Activated CD4-positive, alpha-beta T cell treated with anti-CD3 and anti-CD28 coated beads, Interleukin-2, amount 10 ng/mL, durations not matched to agents 24 days and 14 days (primary cell): Measurements from ENCODE around the gene RNF146. TPM values are rescaled to one million over a fixed set of nuclear protein-coding genes. Genes with fewer than 3 reads are reported as not detected.
"Not testable (repeated sequence)": the region's sequence is repeated elsewhere in the genome, so short reads cannot be mapped to it uniquely, and the experiment has no call there.

Source experiments
- DNase-seq: peaks from one replicate; pipeline ENCODE4 v3.0.0; 2022
- H3K27ac Mint-ChIP-seq: one replicate; pipeline ENCODE4 v1.8.0; 2022; ENCODE audit warnings: mild to moderate bottlenecking, mixed read lengths
- H3K27me3 Mint-ChIP-seq: one replicate; pipeline ENCODE4 v1.8.0; 2022; ENCODE audit warnings: mixed read lengths
- H3K36me3 Mint-ChIP-seq: one replicate; pipeline ENCODE4 v1.8.0; 2022; ENCODE audit warnings: low read depth, mild to moderate bottlenecking, mixed read lengths
- H3K4me1 Mint-ChIP-seq: one replicate; pipeline ENCODE4 v1.8.0; 2021; ENCODE audit warnings: mixed read lengths
- H3K4me3 Mint-ChIP-seq: one replicate; pipeline ENCODE4 v1.8.0; 2022; ENCODE audit warnings: mild to moderate bottlenecking, moderate library complexity, mixed read lengths
- H3K9me3 Mint-ChIP-seq: one replicate; pipeline ENCODE4 v1.8.0; 2021; ENCODE audit warnings: mixed read lengths
- intact Hi-C: fragments of 100-400 bp; cut with micrococcal nuclease; formaldehyde crosslinking; loops from one replicate; pipeline ENCODE4 v1.15.1; 2023
- total RNA-seq: library from RNA; stranded (reverse); gene quantifications from 2 replicates; pipeline ENCODE4 v1.2.3, GENCODE V29; 2022

The RNF146 gene
- total RNA-seq, 1 donor from 2014 or later, result 16.7 TPM

- Mint-ChIP-seq H3K4me1 (peaks cover 3% of the 10 kb centered on the region), H3K9me3 (no peaks in the 10 kb centered on the region), H3K4me3 (no peak overlapping the region), H3K27ac (no peak overlapping the region), H3K27me3 (no peaks in the 10 kb centered on the region), H3K36me3 (peaks cover 19% of the 10 kb centered on the region)
- no peak for DNase-seq
- intact Hi-C loops, result no loop called here
These were observed 31.8 kb downstream of the RNF146 start for GRCh38 chr6:127298475-127298874.

- no peak for DNase-seq
- intact Hi-C loops, result no loop called here
- H3K4me1 Mint-ChIP-seq, result peaks cover 5% of the 10 kb centered on the region
- peaks cover 14% of the 10 kb centered on the region for H3K36me3 Mint-ChIP-seq
- H3K4me3 Mint-ChIP-seq, result no peak overlapping the region
- H3K27me3 Mint-ChIP-seq, result no peaks in the 10 kb centered on the region
- no peaks in the 10 kb centered on the region for H3K9me3 Mint-ChIP-seq
- H3K27ac Mint-ChIP-seq, result no peak overlapping the region
These were observed 33.0 kb downstream of the RNF146 start for GRCh38 chr6:127299522-127300240.

GRCh38 chr6:127300411-127300810 lies 33.7 kb downstream of the RNF146 start:
- peaks cover 13% of the 10 kb centered on the region for H3K36me3 Mint-ChIP-seq
- DNase-seq, result no peak
- no peaks in the 10 kb centered on the region for H3K9me3 Mint-ChIP-seq
- H3K4me1 Mint-ChIP-seq, result peaks cover 6% of the 10 kb centered on the region
- H3K4me3 Mint-ChIP-seq, result no peak overlapping the region
- intact Hi-C loops, result no loop called here
- no peaks in the 10 kb centered on the region for H3K27me3 Mint-ChIP-seq
- no peak overlapping the region for H3K27ac Mint-ChIP-seq

GRCh38 chr6:127301199-127301700 lies 34.6 kb downstream of the RNF146 start:
- Mint-ChIP-seq H3K9me3 (no peaks in the 10 kb centered on the region), H3K36me3 (peaks cover 14% of the 10 kb centered on the region), H3K4me3 (no peak overlapping the region), H3K4me1 (peaks cover 6% of the 10 kb centered on the region), H3K27me3 (no peaks in the 10 kb centered on the region), H3K27ac (no peak overlapping the region)
- no peak for DNase-seq
- intact Hi-C loops, result no loop called here

GRCh38 chr6:127302728-127303660 lies 36.3 kb downstream of the RNF146 start:
- Mint-ChIP-seq H3K9me3 (peaks cover 2% of the 10 kb centered on the region), H3K4me1 (peaks cover 6% of the 10 kb centered on the region), H3K36me3 (peaks cover 22% of the 10 kb centered on the region), H3K27me3 (no peaks in the 10 kb centered on the region), H3K4me3 (no peak overlapping the region), H3K27ac (no peak overlapping the region)
- peak; percentile 81 for DNase-seq
- intact Hi-C loops, result loop anchor here (2.0 kb wide), 2 partner anchors 162 to 236 kb away; no protein-coding TSS in a partner anchor

GRCh38 chr6:127303917-127304316 lies 37.3 kb downstream of the RNF146 start:
- H3K4me3 Mint-ChIP-seq, result no peak overlapping the region
- peaks cover 31% of the 10 kb centered on the region for H3K36me3 Mint-ChIP-seq
- H3K9me3 Mint-ChIP-seq, result peaks cover 12% of the 10 kb centered on the region
- intact Hi-C loops, result loop anchor here (2.0 kb wide), 2 partner anchors 161 to 235 kb away; no protein-coding TSS in a partner anchor
- peaks cover 6% of the 10 kb centered on the region for H3K4me1 Mint-ChIP-seq
- H3K27me3 Mint-ChIP-seq, result no peaks in the 10 kb centered on the region
- H3K27ac Mint-ChIP-seq, result no peak overlapping the region
- DNase-seq, result no peak

- no peak for DNase-seq
- intact Hi-C loops, result no loop called here
- Mint-ChIP-seq H3K4me3 (no peak overlapping the region), H3K27ac (no peak overlapping the region), H3K9me3 (peaks cover 13% of the 10 kb centered on the region), H3K27me3 (no peaks in the 10 kb centered on the region), H3K36me3 (peaks cover 41% of the 10 kb centered on the region), H3K4me1 (peaks cover 11% of the 10 kb centered on the region)
These were observed 39.1 kb downstream of the RNF146 start for GRCh38 chr6:127305741-127306140.

- Mint-ChIP-seq H3K27me3 (no peaks in the 10 kb centered on the region), H3K36me3 (peaks cover 36% of the 10 kb centered on the region), H3K4me1 (peaks cover 2% of the 10 kb centered on the region), H3K27ac (no peak overlapping the region), H3K4me3 (no peak overlapping the region), H3K9me3 (no peaks in the 10 kb centered on the region)
- DNase-seq, result no peak
- intact Hi-C loops, result no loop called here
These were observed 50.9 kb downstream of the RNF146 start for GRCh38 chr6:127317388-127318128.

- intact Hi-C loops, result no loop called here
- DNase-seq, result no peak
- Mint-ChIP-seq H3K27me3 (no peaks in the 10 kb centered on the region), H3K27ac (no peak overlapping the region), H3K9me3 (no peaks in the 10 kb centered on the region), H3K4me3 (no peak overlapping the region), H3K4me1 (peaks cover 2% of the 10 kb centered on the region), H3K36me3 (peaks cover 30% of the 10 kb centered on the region)
These were observed 53.0 kb downstream of the RNF146 start for GRCh38 chr6:127319686-127320085.

- H3K4me3 Mint-ChIP-seq, result no peak overlapping the region
- peaks cover 7% of the 10 kb centered on the region for H3K4me1 Mint-ChIP-seq
- intact Hi-C loops, result no loop called here
- DNase-seq, result no peak
- no peaks in the 10 kb centered on the region for H3K9me3 Mint-ChIP-seq
- no peak overlapping the region for H3K27ac Mint-ChIP-seq
- no peaks in the 10 kb centered on the region for H3K27me3 Mint-ChIP-seq
- peaks cover 34% of the 10 kb centered on the region for H3K36me3 Mint-ChIP-seq
These were observed 61.5 kb downstream of the RNF146 start for GRCh38 chr6:127328043-127328609.

GRCh38 chr6:127331256-127331655 lies 64.6 kb downstream of the RNF146 start:
- Mint-ChIP-seq H3K36me3 (peaks cover 25% of the 10 kb centered on the region), H3K4me1 (peaks cover 11% of the 10 kb centered on the region)
- H3K27ac Mint-ChIP-seq, H3K27me3 Mint-ChIP-seq, DNase-seq, intact Hi-C loops, H3K4me3 Mint-ChIP-seq, H3K9me3 Mint-ChIP-seq: not testable (repeated sequence)

- Mint-ChIP-seq H3K4me3 (no peak overlapping the region), H3K9me3 (no peaks in the 10 kb centered on the region), H3K27me3 (no peaks in the 10 kb centered on the region), H3K36me3 (peaks cover 23% of the 10 kb centered on the region), H3K4me1 (peaks cover 16% of the 10 kb centered on the region), H3K27ac (no peak overlapping the region)
- DNase-seq, result no peak
- intact Hi-C loops, result no loop called here
These were observed 65.8 kb downstream of the RNF146 start for GRCh38 chr6:127332383-127332961.
